GM23248 (cell line): Measurements from ENCODE around the gene LOXHD1.

ENCODE experiments used
- EZH2 ChIP-seq: fragments of 200-600 bp; sonication (generic); IDR thresholded peaks from 2 replicates; pipeline ENCODE4 v1.6.1; 2018; ENCODE audit warnings: antibody characterized with exemption, mild to moderate bottlenecking; ENCODE audit not compliant: insufficient read depth, poor library complexity, severe bottlenecking
- EZH2phosphoT487 ChIP-seq: fragments of 200-600 bp; sonication (generic); IDR thresholded peaks from 2 replicates; pipeline ENCODE4 v1.6.1; 2018; ENCODE audit warnings: antibody characterized with exemption, moderate library complexity, mild to moderate bottlenecking, low read depth; ENCODE audit not compliant: insufficient read depth

- TF ChIP-seq EZH2 (no peak), EZH2phosphoT487 (no peak)
These were observed 229.6 kb downstream of the LOXHD1 start for GRCh38 chr18:46427216-46427995.
